GM18951 (cell line): ENCODE data around the gene CCDC40.

Source experiments
- POLR2A ChIP-seq: IDR thresholded peaks from 4 replicates; pipeline ENCODE4 v1.6.1; 2011; ENCODE audit warnings: mild to moderate bottlenecking; ENCODE audit not compliant: insufficient read length, insufficient read depth; ENCODE audit errors: extremely low read depth
- in situ Hi-C: fragments of 300-500 bp; cut with MboI; formaldehyde crosslinking; loops from one replicate; pipeline ENCODE4 v1.12.0; 2022; ENCODE audit warnings: low sequenced_read_pairs, mixed read lengths, inconsistent platforms; ENCODE audit not compliant: unreplicated experiment

Gene CCDC40, protein sequence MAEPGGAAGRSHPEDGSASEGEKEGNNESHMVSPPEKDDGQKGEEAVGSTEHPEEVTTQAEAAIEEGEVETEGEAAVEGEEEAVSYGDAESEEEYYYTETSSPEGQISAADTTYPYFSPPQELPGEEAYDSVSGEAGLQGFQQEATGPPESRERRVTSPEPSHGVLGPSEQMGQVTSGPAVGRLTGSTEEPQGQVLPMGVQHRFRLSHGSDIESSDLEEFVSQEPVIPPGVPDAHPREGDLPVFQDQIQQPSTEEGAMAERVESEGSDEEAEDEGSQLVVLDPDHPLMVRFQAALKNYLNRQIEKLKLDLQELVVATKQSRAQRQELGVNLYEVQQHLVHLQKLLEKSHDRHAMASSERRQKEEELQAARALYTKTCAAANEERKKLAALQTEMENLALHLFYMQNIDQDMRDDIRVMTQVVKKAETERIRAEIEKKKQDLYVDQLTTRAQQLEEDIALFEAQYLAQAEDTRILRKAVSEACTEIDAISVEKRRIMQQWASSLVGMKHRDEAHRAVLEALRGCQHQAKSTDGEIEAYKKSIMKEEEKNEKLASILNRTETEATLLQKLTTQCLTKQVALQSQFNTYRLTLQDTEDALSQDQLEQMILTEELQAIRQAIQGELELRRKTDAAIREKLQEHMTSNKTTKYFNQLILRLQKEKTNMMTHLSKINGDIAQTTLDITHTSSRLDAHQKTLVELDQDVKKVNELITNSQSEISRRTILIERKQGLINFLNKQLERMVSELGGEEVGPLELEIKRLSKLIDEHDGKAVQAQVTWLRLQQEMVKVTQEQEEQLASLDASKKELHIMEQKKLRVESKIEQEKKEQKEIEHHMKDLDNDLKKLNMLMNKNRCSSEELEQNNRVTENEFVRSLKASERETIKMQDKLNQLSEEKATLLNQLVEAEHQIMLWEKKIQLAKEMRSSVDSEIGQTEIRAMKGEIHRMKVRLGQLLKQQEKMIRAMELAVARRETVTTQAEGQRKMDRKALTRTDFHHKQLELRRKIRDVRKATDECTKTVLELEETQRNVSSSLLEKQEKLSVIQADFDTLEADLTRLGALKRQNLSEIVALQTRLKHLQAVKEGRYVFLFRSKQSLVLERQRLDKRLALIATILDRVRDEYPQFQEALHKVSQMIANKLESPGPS

DNA sequence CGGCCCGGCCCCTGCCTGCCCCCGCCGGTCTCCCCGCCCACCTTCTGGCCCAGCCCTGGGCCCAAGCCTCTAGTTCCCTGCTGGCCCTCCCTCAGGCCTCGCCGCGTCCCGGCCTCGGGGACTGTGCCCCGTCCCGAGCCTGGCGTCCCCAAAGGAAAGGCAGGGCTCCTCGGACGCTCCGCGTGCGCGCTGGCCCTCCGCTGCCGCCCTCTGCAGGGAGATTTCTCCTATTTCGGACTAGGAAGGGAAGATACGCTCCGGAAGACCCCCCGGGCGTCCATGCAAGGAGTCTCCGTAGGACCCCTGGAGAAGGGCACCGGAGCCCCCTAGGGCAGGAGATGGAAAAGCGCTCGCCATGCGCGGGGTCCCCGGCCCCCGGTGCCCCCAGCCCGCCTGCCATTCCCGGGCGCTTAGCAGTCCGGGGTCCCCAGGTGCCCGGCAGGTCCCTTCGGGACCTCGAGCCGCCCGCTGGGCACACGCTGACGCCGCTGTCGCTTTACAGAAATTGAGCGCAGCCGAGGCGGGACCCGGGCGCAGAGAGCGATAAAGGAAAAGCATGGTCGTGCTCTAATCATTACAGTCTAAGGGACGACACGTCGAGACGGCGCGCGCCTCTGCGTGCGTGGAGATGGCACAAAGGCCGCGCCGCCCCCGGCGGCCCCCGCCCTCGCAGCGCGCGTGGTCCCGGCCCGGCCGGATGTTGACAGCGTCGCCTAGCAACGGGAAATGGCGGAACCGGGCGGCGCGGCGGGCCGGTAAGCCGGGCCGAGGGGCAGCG is at the start of gene CCDC40:
Gene CCDC40 (plus strand): TSS at position 706 of the 778 bp plus-strand sequence. CDS start 21 bp downstream, at position 727.
- no peak for TF ChIP-seq POLR2A
- in situ Hi-C loops: no loop called here

DNA sequence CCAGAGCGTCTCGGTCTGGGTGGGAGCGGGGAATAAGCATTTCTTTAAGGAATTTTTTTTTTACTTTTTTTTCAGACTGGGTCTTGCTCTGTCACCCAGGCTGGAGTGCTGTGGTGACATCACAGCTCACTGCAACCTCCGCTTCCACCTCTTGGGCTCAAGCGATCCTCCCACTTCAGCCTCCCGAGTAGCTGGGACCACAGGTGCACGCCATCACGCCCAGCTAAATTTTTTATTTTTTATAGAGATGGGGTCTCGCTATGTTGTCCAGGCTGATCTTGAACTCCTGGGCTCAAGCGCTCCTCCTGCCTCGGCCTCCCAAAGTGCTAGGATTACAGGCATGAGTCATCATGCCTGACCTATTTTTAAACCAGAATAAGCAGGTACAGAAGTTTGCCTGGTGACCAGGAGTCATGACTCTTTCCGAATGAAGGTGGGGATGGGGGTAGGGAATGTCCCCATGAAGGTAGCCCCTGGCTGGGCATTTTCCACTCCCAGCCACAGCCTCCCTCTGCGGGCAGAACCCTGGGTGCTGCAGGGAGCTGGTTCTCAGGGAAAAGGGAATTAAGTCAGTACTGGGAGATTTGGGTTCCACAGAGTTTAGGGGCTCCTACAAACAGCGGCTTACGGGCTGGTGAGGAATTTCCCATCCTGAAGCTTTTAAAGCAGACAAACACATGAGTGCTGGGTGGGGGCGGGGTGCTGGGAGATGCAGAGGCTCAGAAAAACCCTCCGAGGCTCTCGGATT is 49.1 kb upstream of the CCDC40 start:
- TF ChIP-seq POLR2A: no peak
- in situ Hi-C loops: no loop called here

DNA sequence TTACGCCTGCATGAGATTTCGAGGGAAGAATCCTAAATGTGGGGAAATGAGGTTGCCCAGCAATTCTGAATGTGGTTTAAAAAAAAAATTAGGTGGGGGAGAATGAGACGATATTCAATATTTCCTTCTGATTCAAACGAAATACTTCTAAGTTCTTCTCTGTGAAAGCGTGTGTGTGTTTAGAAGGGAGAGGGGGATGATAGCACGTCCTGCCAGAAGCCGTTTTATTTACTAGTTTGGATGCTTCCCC is 48.6 kb upstream of the CCDC40 start:
- no peak for TF ChIP-seq POLR2A
- in situ Hi-C loops: no loop called here

DNA sequence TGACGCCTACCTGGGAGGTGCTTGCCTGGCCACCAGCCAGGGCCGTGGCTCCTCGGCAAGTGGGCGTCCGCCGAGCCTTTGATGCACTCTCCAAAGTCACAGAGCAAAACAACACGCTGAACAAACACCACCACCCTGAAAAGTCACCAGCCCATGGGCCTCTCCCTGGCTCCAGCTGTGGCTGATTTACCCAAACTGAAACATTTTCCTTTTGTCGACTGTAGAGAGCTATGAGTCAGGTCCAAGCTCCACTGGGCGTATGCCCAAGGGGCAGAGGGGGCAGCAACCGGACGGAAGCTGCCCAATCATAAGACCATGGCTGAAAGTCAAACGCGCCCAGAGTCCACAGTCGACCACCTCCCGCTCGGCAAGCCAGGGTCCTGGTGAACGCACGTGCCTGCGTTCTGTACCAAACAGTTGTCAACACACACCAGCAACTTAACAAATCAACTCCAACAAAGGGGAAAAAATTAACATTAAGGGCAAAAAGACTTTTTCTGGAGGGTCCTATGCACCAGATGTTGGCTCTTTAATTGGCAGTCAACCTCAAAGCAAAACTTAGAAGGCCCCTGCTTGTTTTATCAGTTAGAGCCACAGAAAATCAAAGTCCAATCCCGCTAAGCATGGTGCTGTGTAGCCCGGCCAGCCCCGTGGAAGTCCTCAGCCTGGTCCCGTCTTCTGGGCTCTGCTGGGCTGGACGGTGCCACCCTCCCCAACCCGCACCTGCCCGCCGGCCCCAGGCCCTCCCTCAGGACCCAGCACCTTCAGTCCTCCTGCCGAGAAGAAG is 48.1 kb upstream of the CCDC40 start:
- in situ Hi-C loops: no loop called here
- no peak for TF ChIP-seq POLR2A

DNA sequence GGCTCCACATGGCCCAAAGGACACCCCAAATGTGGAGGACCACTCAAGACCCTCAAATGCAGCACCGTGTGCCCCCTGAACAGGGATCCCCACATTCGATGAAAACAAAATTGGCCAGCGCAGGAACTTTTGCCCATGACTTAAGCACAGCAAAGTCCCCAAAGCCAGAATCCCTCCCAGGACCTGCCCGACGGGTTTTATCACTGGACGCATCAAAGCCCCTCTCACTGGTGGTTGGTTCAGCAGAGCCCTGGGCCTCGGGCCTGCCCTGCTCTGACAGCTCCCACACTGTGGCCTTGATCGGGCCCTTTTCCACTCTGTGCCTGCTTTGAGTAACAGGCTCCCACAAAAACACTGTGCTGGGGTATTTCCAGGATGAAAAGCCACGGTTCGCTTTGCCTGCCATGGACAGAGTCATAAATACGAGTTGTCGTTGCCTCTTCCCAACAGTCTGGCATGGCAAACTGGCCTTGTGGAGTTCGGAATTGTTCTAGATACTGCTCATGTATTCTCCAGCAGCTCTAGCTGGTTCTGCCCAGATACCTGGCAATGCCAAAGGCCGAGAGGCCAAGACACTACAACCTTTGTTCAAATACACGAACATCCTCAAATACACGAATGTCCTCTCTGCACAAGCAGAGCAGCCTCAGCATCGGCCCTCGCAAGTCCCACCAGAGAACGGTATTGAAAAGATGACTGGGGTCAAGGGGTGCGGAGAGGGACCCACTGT is 47.2 kb upstream of the CCDC40 start:
- no peak for TF ChIP-seq POLR2A
- in situ Hi-C loops: no loop called here

DNA sequence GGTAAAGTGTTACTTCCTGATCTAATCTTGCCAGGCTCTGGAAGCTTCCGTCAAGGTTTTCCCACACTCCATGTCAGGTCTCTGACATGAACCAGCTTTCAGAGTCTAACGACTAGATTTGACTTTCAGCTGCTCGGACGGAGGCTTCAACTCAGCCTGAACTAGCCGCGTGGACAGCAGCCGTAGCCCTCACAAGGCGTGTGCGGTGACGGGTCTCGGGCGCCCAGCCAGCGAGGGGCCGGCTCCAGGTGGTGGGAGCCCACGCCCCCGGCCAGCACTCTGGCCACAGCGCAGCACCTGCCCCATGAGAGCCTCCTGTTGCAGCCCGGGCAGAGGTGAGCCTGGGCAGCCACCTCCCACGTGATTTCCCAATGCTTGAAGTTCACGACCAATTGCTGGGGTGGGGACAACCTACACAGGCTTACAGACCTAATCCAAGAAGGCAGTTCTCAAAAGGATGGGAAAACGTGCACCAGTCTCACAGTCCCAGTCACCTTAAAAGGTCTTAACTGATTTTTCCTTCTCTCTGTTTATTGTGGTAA is 46.3 kb upstream of the CCDC40 start:
- no peak for TF ChIP-seq POLR2A
- in situ Hi-C loops: no loop called here

DNA sequence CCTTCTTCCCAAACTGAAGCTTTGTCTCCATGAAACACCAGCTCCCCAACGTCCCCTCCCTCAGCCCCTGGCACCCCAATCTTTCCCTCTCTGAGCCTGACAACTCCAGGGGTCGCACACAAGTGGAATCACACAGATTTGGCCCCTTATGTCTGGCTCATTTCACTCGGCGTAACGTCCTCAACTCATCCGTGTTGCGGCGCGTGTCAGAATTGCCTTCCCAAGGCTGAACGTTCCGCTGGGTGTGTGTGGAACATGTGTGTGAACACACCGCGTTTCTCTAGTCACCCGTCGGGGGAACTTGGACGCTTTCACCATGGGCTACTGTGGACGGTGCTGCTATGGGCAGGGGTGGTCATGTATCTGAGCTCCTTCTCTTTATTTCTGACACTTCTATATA is 45.7 kb upstream of the CCDC40 start:
- in situ Hi-C loops: no loop called here
- no peak for TF ChIP-seq POLR2A

DNA sequence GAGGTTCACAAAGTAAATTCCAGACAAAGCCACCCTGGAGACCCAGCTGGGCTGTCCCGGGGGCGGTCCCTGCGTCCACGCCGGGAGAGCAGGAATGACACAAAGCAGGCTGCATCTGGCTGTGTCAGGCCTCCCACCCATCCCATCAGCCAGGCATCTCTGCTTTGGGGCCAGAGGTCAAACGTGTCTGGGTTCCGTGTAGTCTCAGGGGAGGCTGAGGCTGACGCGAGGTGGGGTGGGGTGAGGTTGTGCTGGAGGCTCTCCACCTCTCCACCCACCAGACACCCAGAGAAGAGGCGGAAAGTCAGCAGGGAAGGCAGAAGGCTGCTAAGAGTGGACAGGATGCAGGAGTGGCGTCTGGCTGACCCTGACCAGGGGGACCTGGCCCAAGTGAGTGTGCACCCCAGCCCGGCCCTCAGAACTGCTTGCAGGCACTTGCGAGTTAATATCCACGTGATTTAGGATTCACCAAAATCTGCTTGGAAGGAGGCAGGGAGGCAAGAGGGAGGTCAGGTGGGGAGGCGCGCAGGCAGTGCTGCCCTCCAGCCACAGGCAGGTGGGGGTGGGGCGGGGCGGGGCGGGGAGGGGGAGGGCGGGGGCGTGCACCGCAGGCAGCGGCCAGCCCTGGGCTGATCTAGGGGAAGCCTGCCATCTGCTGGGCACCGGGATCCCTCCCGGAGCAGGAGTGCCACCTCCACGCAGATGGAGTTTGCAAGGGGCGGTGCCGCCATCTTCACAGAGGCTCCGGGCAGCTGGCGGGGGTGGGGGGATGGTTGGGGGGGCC is 45.1 kb upstream of the CCDC40 start:
- in situ Hi-C loops: no loop called here
- TF ChIP-seq POLR2A: no peak

DNA sequence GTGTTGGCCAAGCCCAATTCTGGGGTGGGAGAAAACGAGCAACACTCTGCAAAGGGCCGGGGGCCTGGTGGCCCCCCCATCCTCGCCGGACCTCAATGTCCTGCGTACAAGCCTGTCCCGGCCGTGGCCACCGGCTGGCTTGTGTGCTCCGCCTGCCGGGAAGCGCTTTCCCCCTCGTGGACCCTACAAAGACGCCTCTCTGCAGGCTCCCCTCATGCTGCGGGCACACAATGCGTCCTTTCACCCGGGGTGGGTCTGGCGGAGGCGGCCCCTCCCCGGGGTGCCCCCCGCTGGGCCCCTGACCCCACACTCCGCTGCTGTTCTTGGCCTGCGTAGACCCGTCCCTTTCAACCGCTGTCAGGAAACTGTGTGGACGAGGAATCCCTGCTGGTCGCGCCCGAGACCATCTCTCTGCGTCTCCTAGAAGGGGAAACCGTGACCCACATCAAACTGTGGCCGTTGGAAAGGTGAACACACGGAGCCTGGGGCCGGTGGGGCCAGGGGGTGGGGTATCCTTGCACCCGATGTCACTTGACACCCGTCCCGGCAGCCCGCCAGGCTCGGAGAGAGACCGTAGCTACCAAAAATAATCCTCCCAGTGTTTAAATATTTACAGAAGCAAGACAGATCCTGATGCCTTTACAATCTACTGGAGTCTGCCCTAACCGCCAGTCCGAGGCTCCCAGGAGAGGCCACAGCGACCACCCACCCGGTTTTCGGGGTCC is 44.4 kb upstream of the CCDC40 start:
- TF ChIP-seq POLR2A: no peak
- in situ Hi-C loops: no loop called here
